Spleen (tissue), 11 donors: ENCODE data around the gene HOXA2. TPM values are rescaled to one million over a fixed set of nuclear protein-coding genes. Genes with fewer than 3 reads are reported as not detected.
A peak's percentile ranks its signal among the peaks of the same experiment; 100 is the strongest.

Experiments
- DNase-seq: peaks from one replicate; pipeline ENCODE4 v3.0.0-alpha.2; 2020
- H3K27ac ChIP-seq, 8 donors: fragments of 200-600 bp; sonication (generic) in 7 of 8; 1 replicate in 4 of 8; 2 replicates in 4 of 8; pipeline versions ENCODE4 v1.5.0 to v1.8.0; 2016 to 2021; ENCODE audit warnings: inconsistent platforms in 4 of 8, mild to moderate bottlenecking in 4 of 8, moderate library complexity in 1 of 8
- H3K27me3 ChIP-seq, 7 donors: fragments of 200-600 bp; sonication (generic) in 6 of 7; replicated peaks in 1 of 7; 1 replicate in 4 of 7; 2 replicates in 3 of 7; pipeline versions ENCODE4 v1.5.0 to v1.8.0; 2016 to 2021; ENCODE audit warnings: inconsistent platforms in 3 of 7, mild to moderate bottlenecking in 1 of 7
- H3K36me3 ChIP-seq, 6 donors: fragments of 200-600 bp; sonication (generic) in 5 of 6; 1 replicate in 4 of 6; 2 replicates in 2 of 6; pipeline versions ENCODE4 v1.5.0 to v1.8.0; 2016 to 2021; ENCODE audit warnings: inconsistent platforms in 2 of 6
- H3K4me1 ChIP-seq, 6 donors: fragments of 200-600 bp; sonication (generic) in 5 of 6; 1 replicate in 3 of 6; 2 replicates in 3 of 6; pipeline versions ENCODE4 v1.5.0 to v1.8.0; 2016 to 2021; ENCODE audit warnings: inconsistent platforms in 3 of 6
- H3K4me3 ChIP-seq, 8 donors: fragments of 200-600 bp; sonication (generic) in 7 of 8; 1 replicate in 4 of 8; 2 replicates in 4 of 8; pipeline versions ENCODE4 v1.5.0 to v1.8.0; 2016 to 2021; ENCODE audit warnings: inconsistent platforms in 4 of 8, mild to moderate bottlenecking in 4 of 8, moderate library complexity in 2 of 8
- H3K9me3 ChIP-seq, 8 donors: fragments of 200-600 bp; sonication (generic) in 7 of 8; 1 replicate in 4 of 8; 2 replicates in 4 of 8; pipeline versions ENCODE4 v1.5.0 to v1.8.0; 2016 to 2021; ENCODE audit warnings: inconsistent platforms in 4 of 8
- CTCF ChIP-seq, 11 experiments: fragments of 200-600 bp in 7 of 11; fragments of 450-650 bp in 4 of 11; sonication (generic) in 4 of 11; IDR thresholded peaks in 8 of 11; conservative IDR thresholded peaks in 3 of 11; 1 replicate in 7 of 11; 2 replicates in 4 of 11; pipeline versions ENCODE4 v1.4.0 to v1.8.0; 2016 to 2021; ENCODE audit warnings: antibody characterized with exemption in 11 of 11, inconsistent platforms in 4 of 11, mild to moderate bottlenecking in 1 of 11
- POLR2A ChIP-seq, 3 donors: fragments of 450-650 bp; IDR thresholded peaks; one replicate each; pipeline ENCODE4 v1.5.1; 2017; ENCODE audit warnings: antibody characterized with exemption in 3 of 3, mild to moderate bottlenecking in 1 of 3
- POLR2AphosphoS5 ChIP-seq, 3 donors: sonication (generic); formaldehyde crosslinking; IDR thresholded peaks; one replicate each; pipeline ENCODE4 v1.5.1; 2017; ENCODE audit warnings: antibody characterized with exemption in 3 of 3
- WGBS, 5 donors: extraction: QIAGEN DNeasy Blood & Tissue Kit in 3 of 5; methylation state at CpG; one replicate each; pipeline versions ENCODE4 v1.1.5 to v1.1.7; 2013 to 2018; 5-methylcytosine and 5-hydroxymethylcytosine counted together
- intact Hi-C: fragments of 100-400 bp; cut with DNase I; formaldehyde crosslinking; loops from one replicate; pipeline ENCODE4 v1.15.0; 2023; ENCODE audit warnings: low total_unique reads
- polyA plus RNA-seq, 3 donors: library from polyadenylated mRNA; stranded (reverse); fragments of 200-250 nt; gene quantifications; one replicate each; pipeline ENCODE4 v1.2.1, GENCODE V29; 2013
- total RNA-seq, 7 donors: library from RNA; depleted of rRNA in 3 of 7; stranded (reverse); fragments of >200 nt in 3 of 7; fragmentation: NEBNext Ultra II Directional in 4 of 7; extraction: Animal tissue kit (Norgen Biotek cat#: 25700) in 4 of 7; gene quantifications; one replicate each; pipeline versions ENCODE4 v1.1.0 to v1.2.1, GENCODE V29; 2016 to 2021
- donor health status: healthy with polysubstance abuse.
- donor health status: DM: no; HTN: no; CAD: no; lungs with moderate emphysema.
- donor health status: DM: no; HTN: no; CAD: no.
- donor health status: Bipolar disorder and iron deficiency.
- donor health status: healthy.
- donor health status: DM: no; HTN: no; CAD: no.
- donor health status: DM: yes; HTN: yes; CAD: no.

The HOXA2 gene
- total and polyA plus RNA-seq, 10 donors: 0.41 to 2.8 (median 0.90) TPM

GRCh38 chr7:27131390-27131819 lies 28.9 kb upstream of the HOXA2 start:
- intact Hi-C loops: no loop called here

GRCh38 chr7:27130540-27131389 lies 28.3 kb upstream of the HOXA2 start, which contains the start of gene HOXA4:
TSS of gene HOXA4 (minus strand) at chr7:27130757. CDS start at chr7:27130733, 24 bp downstream.
- intact Hi-C loops: no loop called here
- DNase-seq: peak; percentile 91
- H3K4me1 ChIP-seq: peaks cover 0 to 39% (median 16%) of the 10 kb centered on the region in 6 donors
- peak within 1 kb of the TSS; percentile 78 to 94 (median 91) for H3K27ac ChIP-seq
- H3K36me3 ChIP-seq: no peaks in the 10 kb centered on the region
- peaks cover 0 to 20% (median 0%) of the 10 kb centered on the region in 7 donors for H3K27me3 ChIP-seq
- no peaks in the 10 kb centered on the region for H3K9me3 ChIP-seq
- peak within 1 kb of the TSS; percentile 48 to 87 (median 58) for H3K4me3 ChIP-seq
- WGBS, 5 donors: 17 to 58% (median 22%) methylated on average over 55 to 67 of the region's 67 CpGs
- TF ChIP-seq POLR2AphosphoS5 (IDR thresholded peaks at IDR 0.05) (peak; percentile 90 to 94 (median 91)), CTCF (IDR thresholded peaks at IDR 0.05 in 8 of 11, conservative IDR thresholded peaks at IDR 0.05 in 3 of 11) (no peak), POLR2A (IDR thresholded peaks at IDR 0.05) (peak in 1 of 3 donors; percentile 70)

More at GRCh38 chr7:27131390-27131819, 28.9 kb upstream of the HOXA2 start:
- Histone ChIP-seq H3K4me1 (peaks cover 0 to 45% (median 21%) of the 10 kb centered on the region in 6 donors), H3K27me3 (peaks cover 0 to 27% (median 0%) of the 10 kb centered on the region in 7 donors), H3K4me3 (peak overlapping the region; percentile 48 to 87 (median 58)), H3K27ac (peak overlapping the region; percentile 61 to 94 (median 91)), H3K9me3 (no peaks in the 10 kb centered on the region), H3K36me3 (no peaks in the 10 kb centered on the region)
- DNase-seq: no peak
- TF ChIP-seq CTCF (IDR thresholded peaks at IDR 0.05 in 8 of 11, conservative IDR thresholded peaks at IDR 0.05 in 3 of 11) (no peak), POLR2A (IDR thresholded peaks at IDR 0.05) (no peak), POLR2AphosphoS5 (IDR thresholded peaks at IDR 0.05) (no peak)
- WGBS, 5 donors: 48 to 63% (median 54%) methylated on average over 12 of the region's 12 CpGs

- TF ChIP-seq CTCF (IDR thresholded peaks at IDR 0.05 in 8 of 11, conservative IDR thresholded peaks at IDR 0.05 in 3 of 11): peak in 3 of 11 experiments; percentile 11 to 24 (median 23)
- TF ChIP-seq POLR2A (IDR thresholded peaks at IDR 0.05): no peak
- peak in 2 of 3 donors; percentile 34 to 43 for TF ChIP-seq POLR2AphosphoS5 (IDR thresholded peaks at IDR 0.05)
- peak overlapping the region; percentile 78 to 94 (median 91) for H3K27ac ChIP-seq
- peaks cover 0 to 31% (median 12%) of the 10 kb centered on the region in 6 donors for H3K4me1 ChIP-seq
- peaks cover 0 to 14% (median 0%) of the 10 kb centered on the region in 7 donors for H3K27me3 ChIP-seq
- H3K9me3 ChIP-seq: no peaks in the 10 kb centered on the region
- DNase-seq: no peak
- peak overlapping the region; percentile 48 to 87 (median 58) for H3K4me3 ChIP-seq
- 41 to 69% (median 48%) methylated on average over 31 to 72 of the region's 72 CpGs for WGBS, 5 donors
- intact Hi-C loops: no loop called here
- H3K36me3 ChIP-seq: no peaks in the 10 kb centered on the region
These were observed 27.5 kb upstream of the HOXA2 start for GRCh38 chr7:27129729-27130539.
